Lung (tissue), 13 donors: ENCODE measurements around the gene GGCX. TPM values are rescaled to one million over a fixed set of nuclear protein-coding genes. Genes with fewer than 3 reads are reported as not detected.
A peak's percentile ranks its signal among the peaks of the same experiment; 100 is the strongest.

ENCODE experiments used
- ATAC-seq: fragments of 200-7000 bp; cut with Tn5 transposase; one replicate; pipeline ENCODE4 v1.9.1; 2020; ENCODE audit warnings: moderate number of reproducible peaks; ENCODE audit not compliant: insufficient read depth, low FRiP score
- DNase-seq, 3 donors: peaks; one replicate each; pipeline ENCODE4 v3.0.0-alpha.2; 2013 to 2017
- H3K27ac ChIP-seq, 2 donors: one replicate each; pipeline ENCODE4 v1.5.1; 2013; ENCODE audit warnings: mild to moderate bottlenecking in 2 of 2, moderate library complexity in 2 of 2, control low read depth in 1 of 2, inconsistent platforms in 1 of 2, low read depth in 1 of 2, low read length in 1 of 2
- H3K27me3 ChIP-seq, 3 donors: one replicate each; pipeline ENCODE4 v1.5.1; 2013; ENCODE audit warnings: low read length in 2 of 3; ENCODE audit not compliant: control insufficient read depth in 3 of 3, insufficient read depth in 3 of 3
- H3K36me3 ChIP-seq, 4 donors: one replicate each; pipeline ENCODE4 v1.5.1; 2013; ENCODE audit warnings: low read length in 4 of 4, mild to moderate bottlenecking in 1 of 4, moderate library complexity in 1 of 4; ENCODE audit not compliant: control insufficient read depth in 4 of 4, insufficient read depth in 4 of 4
- H3K4me1 ChIP-seq, 5 donors: one replicate each; pipeline ENCODE4 v1.5.1; 2013; ENCODE audit warnings: low read length in 5 of 5, mild to moderate bottlenecking in 2 of 5, moderate library complexity in 1 of 5; ENCODE audit not compliant: control insufficient read depth in 5 of 5, insufficient read depth in 5 of 5
- H3K4me3 ChIP-seq: one replicate; pipeline ENCODE4 v1.5.1; 2013; ENCODE audit warnings: mild to moderate bottlenecking, control low read depth, moderate library complexity
- H3K9ac ChIP-seq, 2 donors: one replicate each; pipeline ENCODE4 v1.5.1; 2013; ENCODE audit warnings: low read length in 2 of 2, control low read depth in 1 of 2; ENCODE audit not compliant: insufficient read depth in 1 of 2
- H3K9me3 ChIP-seq, 4 donors: one replicate each; pipeline ENCODE4 v1.5.1; 2013; ENCODE audit warnings: low read length in 3 of 4, mild to moderate bottlenecking in 1 of 4, moderate library complexity in 1 of 4; ENCODE audit not compliant: control insufficient read depth in 4 of 4, insufficient read depth in 3 of 4
- CTCF ChIP-seq: IDR thresholded peaks from 2 replicates; pipeline ENCODE4 v1.5.1; 2012; ENCODE audit warnings: mild to moderate bottlenecking; ENCODE audit errors: control extremely low read depth, extremely low read depth
- WGBS, 2 donors: extraction: QIAGEN DNeasy Blood & Tissue Kit; methylation state at CpG; one replicate each; pipeline ENCODE4 v1.1.7; 2013; 5-methylcytosine and 5-hydroxymethylcytosine counted together
- polyA plus RNA-seq, 2 donors: library from polyadenylated mRNA; stranded (reverse); fragments of 200-250 nt; gene quantifications; one replicate each; pipeline ENCODE4 v1.2.1, GENCODE V29; 2013
- small RNA-seq: library from RNA; depleted of rRNA; stranded (forward); fragments of <200 nt; gene quantifications from one replicate; pipeline ENCODE3, GENCODE V24; 2014; ENCODE audit warnings: low replicate concordance
- total RNA-seq, 2 donors: library from RNA; depleted of rRNA in 1 of 2; stranded (reverse); fragments of >200 nt in 1 of 2; gene quantifications; one replicate each; pipeline ENCODE4 v1.2.1, GENCODE V29; 2014 to 2021
- donor health status: control.
- donor health status: control.
- donor health status: Bipolar disorder and iron deficiency.
- donor health status: healthy.
- donor health status: DM: yes; HTN: yes; CAD: no.

Gene GGCX
- total and polyA plus RNA-seq, 4 donors, result 21.8 to 69.2 (median 44.8) TPM

DNA sequence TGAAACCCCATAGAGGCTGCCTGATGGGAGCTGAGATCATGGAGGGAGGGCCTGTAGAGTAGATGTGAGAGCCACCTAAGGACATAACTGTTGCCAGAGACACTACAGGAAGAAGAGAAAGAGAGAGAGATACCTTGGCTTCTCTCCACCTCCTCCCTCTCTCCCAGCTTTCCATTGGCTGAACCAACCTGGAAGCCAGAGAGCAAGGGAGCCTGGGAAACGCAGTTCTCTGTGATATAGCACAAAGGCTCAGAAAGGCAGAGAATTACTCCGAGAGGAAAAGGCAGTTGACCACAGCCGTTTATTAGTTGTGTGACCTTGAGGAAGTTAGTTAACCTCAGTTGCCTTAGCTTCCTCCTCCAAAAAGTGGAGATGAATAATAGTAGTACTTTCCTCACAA, 60.0 kb downstream of the GGCX start:
- ATAC-seq (peak; percentile 25), DNase-seq (no peak)
- Histone ChIP-seq H3K27ac (peak overlapping the region; percentile 30 to 53), H3K27me3 (no peaks in the 10 kb centered on the region), H3K4me1 (peaks cover 0 to 7% (median 1%) of the 10 kb centered on the region in 5 donors), H3K9ac (no peak overlapping the region), H3K36me3 (no peaks in the 10 kb centered on the region), H3K4me3 (no peak overlapping the region), H3K9me3 (no peaks in the 10 kb centered on the region)
- WGBS, 2 donors, result 31 to 55% methylated on average over 3 of the region's 3 CpGs
- no peak for TF ChIP-seq CTCF

DNA sequence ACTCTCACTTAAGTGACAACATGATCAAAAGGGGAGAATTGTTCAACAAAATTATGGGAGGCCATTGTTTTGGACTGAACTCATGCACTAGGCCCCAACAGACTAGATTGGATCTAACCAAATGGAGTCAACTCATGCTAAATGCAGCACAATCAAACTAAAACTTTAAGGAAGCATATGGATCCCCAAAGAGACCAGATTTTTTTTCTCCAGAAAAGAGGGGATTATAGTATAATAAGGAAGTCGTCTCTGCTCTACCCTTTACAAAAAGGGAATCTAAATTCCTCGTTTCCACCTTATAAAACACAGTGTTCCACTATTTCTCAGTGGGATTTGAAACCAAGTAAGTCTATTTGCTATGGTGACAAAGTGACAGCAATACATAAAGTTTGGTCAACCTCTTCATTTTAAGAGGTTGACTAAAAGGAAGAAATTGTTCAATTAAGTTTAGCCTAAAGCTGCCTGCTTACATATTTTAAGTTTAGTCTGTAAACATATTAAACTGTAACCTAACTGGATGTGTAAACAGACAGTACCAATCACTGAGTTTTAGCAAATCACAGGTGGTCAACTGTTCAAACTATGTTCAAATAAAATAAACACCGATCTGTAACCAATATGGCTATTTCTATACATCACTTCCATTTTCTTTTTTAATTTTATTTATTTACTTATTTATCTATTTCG, 63.2 kb downstream of the GGCX start:
- DNase-seq (no peak), ATAC-seq (no peak)
- Histone ChIP-seq H3K9me3 (no peaks in the 10 kb centered on the region), H3K9ac (no peak overlapping the region), H3K27ac (no peak overlapping the region), H3K36me3 (no peaks in the 10 kb centered on the region), H3K4me3 (no peak overlapping the region), H3K27me3 (no peaks in the 10 kb centered on the region), H3K4me1 (peaks cover 0 to 4% (median 0%) of the 10 kb centered on the region in 5 donors)
- WGBS, 2 donors, result 81 to 86% methylated on average over 4 of the region's 4 CpGs
- TF ChIP-seq CTCF, result no peak

- DNase-seq, result no peak
- H3K4me3 ChIP-seq, result no peak overlapping the region
These were observed 64.9 kb downstream of the GGCX start for GRCh38 chr2:85496436-85496835.

More at GRCh38 chr2:85496436-85496835, 64.9 kb downstream of the GGCX start:
- H3K9ac ChIP-seq, result no peak overlapping the region
- ATAC-seq, result no peak
- H3K27me3 ChIP-seq, result no peaks in the 10 kb centered on the region
- H3K9me3 ChIP-seq, result no peaks in the 10 kb centered on the region
- no peak overlapping the region for H3K27ac ChIP-seq
- H3K36me3 ChIP-seq, result no peaks in the 10 kb centered on the region
- WGBS, 2 donors, result 99 to 100% methylated on average over 1 of the region's 1 CpG
- no peak for TF ChIP-seq CTCF
- H3K4me1 ChIP-seq, result peaks cover 0 to 2% (median 0%) of the 10 kb centered on the region in 5 donors

Small RNA genes within 50 kb of the gene (small RNA-seq; reads per million reads assigned to genes)
- gene RN7SL126P, result not detected

Other genes with a start within 250 kb of the GGCX start
- gene TGOLN2, start 233.5 kb downstream of the GGCX start, total RNA-seq, result 100 to 1,000 TPM in 1 of 2 donors, 10 to 100 TPM in 1; 81.7 to 145 TPM
- gene TGOLN2, start 233.5 kb downstream of the GGCX start, polyA plus RNA-seq, result 10 to 100 TPM; 24.6 to 83.4 TPM
- 10 to 100 TPM; 19.6 to 55.4 TPM for gene RETSAT, start 207.0 kb downstream of the GGCX start, total RNA-seq
- 10 to 100 TPM; 24.6 to 25.1 TPM for gene RETSAT, start 207.0 kb downstream of the GGCX start, polyA plus RNA-seq
- gene ELMOD3, start 206.7 kb downstream of the GGCX start, total RNA-seq, result 10 to 100 TPM; 14.4 to 26.5 TPM
- 10 to 100 TPM; 11.9 to 15.0 TPM for gene ELMOD3, start 206.7 kb downstream of the GGCX start, polyA plus RNA-seq
- gene CAPG, start 151.1 kb downstream of the GGCX start, total RNA-seq, result 100 to 1,000 TPM in 1 of 2 donors, 10 to 100 TPM in 1; 53.2 to 393 TPM
- gene CAPG, start 151.1 kb downstream of the GGCX start, polyA plus RNA-seq, result 100 to 1,000 TPM; 387 to 415 TPM
- under 1 TPM; 0.37 to 0.74 TPM for gene SH2D6, start 142.8 kb downstream of the GGCX start, total RNA-seq
- under 1 TPM; 0.14 to 0.69 TPM for gene SH2D6, start 142.8 kb downstream of the GGCX start, polyA plus RNA-seq
- 100 to 1,000 TPM; 150 to 228 TPM for gene MAT2A, start 22.3 kb downstream of the GGCX start, total RNA-seq
- 100 to 1,000 TPM in 1 of 2 donors, 10 to 100 TPM in 1; 79.4 to 168 TPM for gene MAT2A, start 22.3 kb downstream of the GGCX start, polyA plus RNA-seq
- gene VAMP8, start 16.1 kb upstream of the GGCX start, total RNA-seq, result 100 to 1,000 TPM in 1 of 2 donors, 10 to 100 TPM in 1; 64.0 to 207 TPM
- gene VAMP8, start 16.1 kb upstream of the GGCX start, polyA plus RNA-seq, result 100 to 1,000 TPM; 434 to 626 TPM
- 10 to 100 TPM; 18.5 to 68.8 TPM for gene VAMP5, start 22.9 kb upstream of the GGCX start, total RNA-seq
- gene VAMP5, start 22.9 kb upstream of the GGCX start, polyA plus RNA-seq, result 100 to 1,000 TPM in 1 of 2 donors, 10 to 100 TPM in 1; 77.3 to 165 TPM
- 100 to 1,000 TPM in 1 of 2 donors, 10 to 100 TPM in 1; 90.2 to 105 TPM for gene RNF181, start 34.3 kb upstream of the GGCX start, total RNA-seq
- gene RNF181, start 34.3 kb upstream of the GGCX start, polyA plus RNA-seq, result 100 to 1,000 TPM; 265 to 296 TPM
- 10 to 100 TPM; 10.2 to 29.0 TPM for gene TMEM150A, start 41.2 kb upstream of the GGCX start, total RNA-seq
- 10 to 100 TPM; 34.5 to 48.6 TPM for gene TMEM150A, start 41.2 kb upstream of the GGCX start, polyA plus RNA-seq
- 10 to 100 TPM; 38.4 to 43.0 TPM for gene C2orf68, start 50.6 kb upstream of the GGCX start, total RNA-seq
- gene C2orf68, start 50.6 kb upstream of the GGCX start, polyA plus RNA-seq, result 10 to 100 TPM; 23.2 to 51.9 TPM
- gene USP39, start 54.7 kb upstream of the GGCX start, total RNA-seq, result 10 to 100 TPM; 40.9 to 42.9 TPM
- 10 to 100 TPM; 29.9 to 42.1 TPM for gene USP39, start 54.7 kb upstream of the GGCX start, polyA plus RNA-seq
- over 10,000 TPM in 1 of 2 donors, 1,000 to 10,000 TPM in 1; 6,615 to 19,115 TPM for gene SFTPB, start 106.7 kb upstream of the GGCX start, total RNA-seq
- gene SFTPB, start 106.7 kb upstream of the GGCX start, polyA plus RNA-seq, result over 10,000 TPM; 12,892 to 14,488 TPM
- 10 to 100 TPM in 1 of 2 donors, not detected in 1; 12.1 TPM for gene GNLY, start 132.9 kb upstream of the GGCX start, total RNA-seq
- gene GNLY, start 132.9 kb upstream of the GGCX start, polyA plus RNA-seq, result 10 to 100 TPM in 1 of 2 donors, 1 to 10 TPM in 1; 9.0 to 13.6 TPM
- gene ATOH8, start 192.5 kb upstream of the GGCX start, total RNA-seq, result 10 to 100 TPM; 38.6 to 51.4 TPM
- gene ATOH8, start 192.5 kb upstream of the GGCX start, polyA plus RNA-seq, result 10 to 100 TPM; 49.7 to 63.3 TPM